ENCODE results near the gene DR1.

GRCh38 chr1:93339171-93339697 lies 6.5 kb upstream of the DR1 start:
- TF ChIP-seq CTCF (IDR thresholded peaks at IDR 0.05) (no peak), EZH2 (IDR thresholded peaks at IDR 0.05) (no peak)
